Measurements from ENCODE around the gene PRKCQ. TPM values are rescaled to one million over a fixed set of nuclear protein-coding genes. Genes with fewer than 3 reads are reported as not detected.

The PRKCQ gene
- total and polyA plus RNA-seq, 2 of the 8 experiments (the other 6 are each of a cell fraction or from before 2014, with no cell fraction given), result 9.1 to 22.6 TPM

DNA sequence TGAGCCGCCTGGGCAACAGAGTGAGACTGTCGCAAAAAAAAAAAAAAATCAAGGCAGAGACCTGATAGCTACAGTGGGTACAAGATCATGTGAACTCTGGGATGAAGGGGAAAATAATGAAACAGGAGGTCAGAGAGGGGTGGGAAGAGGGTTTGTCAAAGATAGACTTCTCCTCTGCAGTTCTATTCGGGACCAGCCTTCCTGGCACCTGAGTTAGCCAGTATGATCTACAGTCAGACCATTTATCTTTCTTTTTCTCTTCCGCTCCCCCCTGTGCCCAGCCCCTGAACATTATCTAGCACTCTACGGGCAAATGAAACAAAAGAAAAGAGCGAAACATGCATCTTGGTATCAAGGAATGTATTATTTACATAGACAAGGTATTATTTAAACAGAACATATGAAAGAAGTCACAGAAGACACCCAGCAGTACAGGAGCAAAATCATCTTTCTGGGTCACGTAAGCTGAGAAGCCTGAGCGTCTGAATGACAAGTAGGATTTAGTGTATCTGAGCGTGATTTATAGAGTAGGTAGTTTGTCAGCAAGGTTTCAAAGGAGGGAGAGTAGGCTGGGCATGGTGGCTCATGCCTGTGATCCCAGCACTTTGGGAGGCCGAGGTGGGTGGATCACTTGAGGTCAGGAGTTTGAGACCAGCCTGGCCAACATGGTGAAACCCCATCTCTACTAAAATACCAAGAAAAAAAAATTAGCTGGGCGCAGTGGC, 109.0 kb downstream of the PRKCQ start (continued):
- no peak for TF ChIP-seq KDM1A (IDR thresholded peaks at IDR 0.05; ENCODE audit: borderline replicate concordance, low read length)
- TF ChIP-seq RBBP5 (IDR thresholded peaks at IDR 0.05; ENCODE audit: borderline replicate concordance, low read depth, low read length), result no peak
- TF ChIP-seq EZH2 (IDR thresholded peaks at IDR 0.05; ENCODE audit: low read depth, low read length, severe bottlenecking), result no peak
- no peak for TF ChIP-seq KDM5A (IDR thresholded peaks at IDR 0.05; ENCODE audit: low read length)
- TF ChIP-seq, protein P1, sequence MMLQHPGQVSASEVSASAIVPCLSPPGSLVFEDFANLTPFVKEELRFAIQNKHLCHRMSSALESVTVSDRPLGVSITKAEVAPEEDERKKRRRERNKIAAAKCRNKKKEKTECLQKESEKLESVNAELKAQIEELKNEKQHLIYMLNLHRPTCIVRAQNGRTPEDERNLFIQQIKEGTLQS (IDR thresholded peaks at IDR 0.05; ENCODE audit: insufficient read depth, low read depth, low read length), result no peak
